Lower lobe of right lung (tissue), 2 donors: ENCODE results near the gene PADI3. TPM values are rescaled to one million over a fixed set of nuclear protein-coding genes. Genes with fewer than 3 reads are reported as not detected.
"Not testable (repeated sequence)": the region's sequence is repeated elsewhere in the genome, so short reads cannot be mapped to it uniquely, and the experiment has no call there.

Experiments
- ATAC-seq, 2 donors: fragments of 200-7000 bp; cut with Tn5 transposase; one replicate each; pipeline ENCODE4 v1.9.1; 2020 to 2022; ENCODE audit warnings: mild to moderate bottlenecking in 2 of 2, moderate library complexity in 2 of 2
- DNase-seq: peaks from one replicate; pipeline ENCODE4 v3.0.0-alpha.2; 2020
- H3K27ac ChIP-seq: fragments of 200-600 bp; one replicate; pipeline ENCODE4 v1.8.0; 2022
- H3K27me3 ChIP-seq: fragments of 200-600 bp; one replicate; pipeline ENCODE4 v1.8.0; 2022; ENCODE audit warnings: low read depth
- H3K36me3 ChIP-seq: fragments of 200-600 bp; one replicate; pipeline ENCODE4 v1.8.0; 2022; ENCODE audit warnings: mild to moderate bottlenecking
- H3K4me1 ChIP-seq: fragments of 200-600 bp; one replicate; pipeline ENCODE4 v1.8.0; 2022
- H3K4me3 ChIP-seq: fragments of 200-600 bp; one replicate; pipeline ENCODE4 v1.8.0; 2022; ENCODE audit warnings: mild to moderate bottlenecking
- H3K9me3 ChIP-seq: fragments of 200-600 bp; one replicate; pipeline ENCODE4 v1.8.0; 2022
- intact Hi-C: fragments of 100-400 bp; cut with DNase I; formaldehyde crosslinking; loops from one replicate; pipeline ENCODE4 v1.11.0; 2022
- total RNA-seq: library from RNA; stranded (reverse); fragmentation: NEBNext Ultra II Directional; extraction: Animal tissue kit (Norgen Biotek cat#: 25700); gene quantifications from one replicate; pipeline ENCODE4 v1.2.1, GENCODE V29; 2021
- TF ChIP-seq, protein P1 (sequence below): fragments of 200-600 bp; IDR thresholded peaks from one replicate; pipeline ENCODE4 v1.8.0; 2022; ENCODE audit warnings: antibody characterized with exemption, mild to moderate bottlenecking
- donor health status: DM: no; HTN: yes; CAD: no; lungs with severe emphysema.

The PADI3 gene
- total RNA-seq, 1 donor from 2014 or later: not detected

- H3K36me3 ChIP-seq: no peaks in the 10 kb centered on the region
- no peaks in the 10 kb centered on the region for H3K9me3 ChIP-seq
- H3K4me3 ChIP-seq: no peak overlapping the region
- intact Hi-C loops: no loop called here
- H3K27ac ChIP-seq: no peak overlapping the region
- H3K4me1 ChIP-seq: no peaks in the 10 kb centered on the region
- DNase-seq (no peak), ATAC-seq (no peak)
- TF ChIP-seq, protein P1, sequence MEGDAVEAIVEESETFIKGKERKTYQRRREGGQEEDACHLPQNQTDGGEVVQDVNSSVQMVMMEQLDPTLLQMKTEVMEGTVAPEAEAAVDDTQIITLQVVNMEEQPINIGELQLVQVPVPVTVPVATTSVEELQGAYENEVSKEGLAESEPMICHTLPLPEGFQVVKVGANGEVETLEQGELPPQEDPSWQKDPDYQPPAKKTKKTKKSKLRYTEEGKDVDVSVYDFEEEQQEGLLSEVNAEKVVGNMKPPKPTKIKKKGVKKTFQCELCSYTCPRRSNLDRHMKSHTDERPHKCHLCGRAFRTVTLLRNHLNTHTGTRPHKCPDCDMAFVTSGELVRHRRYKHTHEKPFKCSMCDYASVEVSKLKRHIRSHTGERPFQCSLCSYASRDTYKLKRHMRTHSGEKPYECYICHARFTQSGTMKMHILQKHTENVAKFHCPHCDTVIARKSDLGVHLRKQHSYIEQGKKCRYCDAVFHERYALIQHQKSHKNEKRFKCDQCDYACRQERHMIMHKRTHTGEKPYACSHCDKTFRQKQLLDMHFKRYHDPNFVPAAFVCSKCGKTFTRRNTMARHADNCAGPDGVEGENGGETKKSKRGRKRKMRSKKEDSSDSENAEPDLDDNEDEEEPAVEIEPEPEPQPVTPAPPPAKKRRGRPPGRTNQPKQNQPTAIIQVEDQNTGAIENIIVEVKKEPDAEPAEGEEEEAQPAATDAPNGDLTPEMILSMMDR: no peak
- peaks cover 6% of the 10 kb centered on the region for H3K27me3 ChIP-seq
Measured at GRCh38 chr1:17319561-17320350, 70.9 kb downstream of the PADI3 start.

GRCh38 chr1:17321857-17322390, 73.0 kb downstream of the PADI3 start:
- ATAC-seq, H3K36me3 ChIP-seq, H3K4me1 ChIP-seq, intact Hi-C loops, H3K27ac ChIP-seq, H3K9me3 ChIP-seq, H3K4me3 ChIP-seq, H3K27me3 ChIP-seq, DNase-seq: not testable (repeated sequence)

- intact Hi-C loops: no loop called here
- DNase-seq: no peak
Measured at GRCh38 chr1:17328855-17329254, 80.0 kb downstream of the PADI3 start.

GRCh38 chr1:17329610-17330009, 80.7 kb downstream of the PADI3 start:
- TF ChIP-seq, protein P1: no peak
- Histone ChIP-seq H3K36me3 (no peaks in the 10 kb centered on the region), H3K4me1 (no peaks in the 10 kb centered on the region), H3K9me3 (no peaks in the 10 kb centered on the region), H3K27me3 (peaks cover 13% of the 10 kb centered on the region), H3K27ac (no peak overlapping the region), H3K4me3 (no peak overlapping the region)
- DNase-seq (no peak), ATAC-seq (no peak)
- intact Hi-C loops: no loop called here

More at GRCh38 chr1:17328855-17329254, 80.0 kb downstream of the PADI3 start:
- H3K27ac ChIP-seq: no peak overlapping the region
- TF ChIP-seq, protein P1: no peak
- no peak for ATAC-seq
- H3K27me3 ChIP-seq: peaks cover 13% of the 10 kb centered on the region
- no peaks in the 10 kb centered on the region for H3K9me3 ChIP-seq
- H3K36me3 ChIP-seq: no peaks in the 10 kb centered on the region
- H3K4me3 ChIP-seq: no peak overlapping the region
- no peaks in the 10 kb centered on the region for H3K4me1 ChIP-seq

- Histone ChIP-seq H3K9me3 (no peaks in the 10 kb centered on the region), H3K4me3 (no peak overlapping the region), H3K4me1 (no peaks in the 10 kb centered on the region), H3K27me3 (peaks cover 15% of the 10 kb centered on the region), H3K36me3 (no peaks in the 10 kb centered on the region), H3K27ac (no peak overlapping the region)
- no peak for ATAC-seq
- no peak for DNase-seq
- intact Hi-C loops: no loop called here
- TF ChIP-seq, protein P1: no peak
Measured at GRCh38 chr1:17330856-17331255, 82.0 kb downstream of the PADI3 start.

DNA sequence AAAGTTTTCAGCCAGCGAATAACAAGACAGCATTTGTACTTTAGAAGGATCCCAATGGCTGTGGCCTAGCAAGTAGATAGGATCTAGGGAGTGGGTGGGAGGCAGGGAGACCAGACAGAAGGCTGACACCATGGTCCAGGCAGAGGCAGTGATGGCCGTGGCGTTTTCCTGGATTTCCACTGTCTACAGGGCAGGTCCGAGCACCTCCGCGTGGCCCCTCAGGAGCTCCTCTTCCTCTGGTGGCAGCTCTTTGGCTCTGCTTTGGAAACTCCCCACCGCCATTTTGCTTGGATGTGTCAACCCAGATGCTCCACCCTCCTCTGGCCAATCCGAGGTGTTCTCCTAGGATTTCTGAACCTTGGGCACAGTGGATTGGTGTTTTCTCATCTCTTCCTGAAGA, 84.2 kb downstream of the PADI3 start:
- H3K27ac ChIP-seq: no peak overlapping the region
- no peaks in the 10 kb centered on the region for H3K36me3 ChIP-seq
- H3K4me1 ChIP-seq: no peaks in the 10 kb centered on the region
- intact Hi-C loops: no loop called here
- H3K27me3 ChIP-seq: peaks cover 21% of the 10 kb centered on the region
- ATAC-seq (no peak), DNase-seq (no peak)
- TF ChIP-seq, protein P1: no peak
- H3K4me3 ChIP-seq: no peak overlapping the region
- H3K9me3 ChIP-seq: no peaks in the 10 kb centered on the region
